Peyer's patch (tissue), 4 donors: ENCODE measurements around the gene JAK1. TPM values are rescaled to one million over a fixed set of nuclear protein-coding genes. Genes with fewer than 3 reads are reported as not detected.

Source experiments
- DNase-seq, 3 donors: peaks; one replicate each; pipeline ENCODE4 v3.0.0-alpha.2; 2017 to 2019
- H3K27ac ChIP-seq, 4 donors: fragments of 200-600 bp; sonication (generic); one replicate each; pipeline ENCODE4 v1.5.1; 2016 to 2019
- H3K27me3 ChIP-seq, 2 donors: fragments of 200-600 bp; sonication (generic); one replicate each; pipeline ENCODE4 v1.5.1; 2019
- H3K36me3 ChIP-seq, 3 donors: fragments of 200-600 bp; sonication (generic); one replicate each; pipeline ENCODE4 v1.5.1; 2016 to 2019
- H3K4me1 ChIP-seq, 4 donors: fragments of 200-600 bp; sonication (generic); one replicate each; pipeline ENCODE4 v1.5.1; 2016 to 2019
- H3K4me3 ChIP-seq, 4 donors: fragments of 200-600 bp; sonication (generic); 1 replicate in 3 of 4; 2 replicates in 1 of 4; pipeline ENCODE4 v1.5.1; 2016 to 2019; ENCODE audit warnings: mild to moderate bottlenecking in 1 of 4
- H3K9me3 ChIP-seq, 4 donors: fragments of 200-600 bp; sonication (generic); one replicate each; pipeline ENCODE4 v1.5.1; 2016 to 2019; ENCODE audit warnings: mild to moderate bottlenecking in 1 of 4
- CTCF ChIP-seq, 6 experiments: fragments of 450-650 bp in 4 of 6; fragments of 200-600 bp in 2 of 6; sonication (generic) in 1 of 6; IDR thresholded peaks; one replicate each; pipeline ENCODE4 v1.5.1; 2017 to 2019; ENCODE audit warnings: antibody characterized with exemption in 6 of 6, mild to moderate bottlenecking in 3 of 6, moderate library complexity in 1 of 6
- POLR2A ChIP-seq, 2 donors: fragments of 450-650 bp; IDR thresholded peaks; one replicate each; pipeline ENCODE4 v1.5.1; 2017; ENCODE audit warnings: antibody characterized with exemption in 2 of 2, mild to moderate bottlenecking in 2 of 2, moderate library complexity in 2 of 2
- total RNA-seq, 4 donors: library from RNA; depleted of rRNA; stranded (reverse); fragments of >200 nt; gene quantifications; one replicate each; pipeline ENCODE4 v1.1.0, GENCODE V29; 2016

The JAK1 gene
- total RNA-seq, 4 donors from 2014 or later: 116 to 251 (median 126) TPM

- Histone ChIP-seq H3K27ac (no peak overlapping the region), H3K9me3 (no peaks in the 10 kb centered on the region), H3K4me1 (no peaks in the 10 kb centered on the region), H3K27me3 (no peaks in the 10 kb centered on the region), H3K36me3 (peaks cover 0 to 14% (median 0%) of the 10 kb centered on the region in 3 donors), H3K4me3 (no peak overlapping the region)
- TF ChIP-seq POLR2A (IDR thresholded peaks at IDR 0.05) (no peak), CTCF (IDR thresholded peaks at IDR 0.05) (no peak)
- DNase-seq: no peak
These were observed 151.9 kb downstream of the JAK1 start for GRCh38 chr1:64814427-64814826.

- Histone ChIP-seq H3K36me3 (peaks cover 0 to 6% (median 0%) of the 10 kb centered on the region in 3 donors), H3K4me3 (no peak overlapping the region), H3K4me1 (no peaks in the 10 kb centered on the region), H3K27ac (no peak overlapping the region), H3K9me3 (no peaks in the 10 kb centered on the region), H3K27me3 (no peaks in the 10 kb centered on the region)
- TF ChIP-seq POLR2A (IDR thresholded peaks at IDR 0.05): no peak
- no peak for TF ChIP-seq CTCF (IDR thresholded peaks at IDR 0.05)
- no peak for DNase-seq
These were observed 155.2 kb downstream of the JAK1 start for GRCh38 chr1:64811131-64811530.

- Histone ChIP-seq H3K9me3 (no peaks in the 10 kb centered on the region), H3K4me1 (no peaks in the 10 kb centered on the region), H3K4me3 (no peak overlapping the region), H3K27me3 (no peaks in the 10 kb centered on the region), H3K27ac (no peak overlapping the region), H3K36me3 (peaks cover 0 to 3% (median 0%) of the 10 kb centered on the region in 3 donors)
- DNase-seq: no peak
- TF ChIP-seq CTCF (IDR thresholded peaks at IDR 0.05): no peak
- no peak for TF ChIP-seq POLR2A (IDR thresholded peaks at IDR 0.05)
These were observed 156.3 kb downstream of the JAK1 start for GRCh38 chr1:64810001-64810400.

- DNase-seq: no peak
- peaks cover 0 to 3% (median 0%) of the 10 kb centered on the region in 3 donors for H3K36me3 ChIP-seq
- H3K27me3 ChIP-seq: no peaks in the 10 kb centered on the region
- H3K4me1 ChIP-seq: no peaks in the 10 kb centered on the region
- no peaks in the 10 kb centered on the region for H3K9me3 ChIP-seq
- no peak overlapping the region for H3K4me3 ChIP-seq
- no peak for TF ChIP-seq CTCF (IDR thresholded peaks at IDR 0.05)
- H3K27ac ChIP-seq: no peak overlapping the region
These were observed 157.0 kb downstream of the JAK1 start for GRCh38 chr1:64809309-64809708.

GRCh38 chr1:64801851-64802523 is 164.4 kb downstream of the JAK1 start:
- TF ChIP-seq CTCF (IDR thresholded peaks at IDR 0.05): no peak
- no peak for TF ChIP-seq POLR2A (IDR thresholded peaks at IDR 0.05)
- Histone ChIP-seq H3K27ac (no peak overlapping the region), H3K9me3 (no peaks in the 10 kb centered on the region), H3K4me1 (peaks cover 0 to 5% (median 0%) of the 10 kb centered on the region in 4 donors), H3K27me3 (no peaks in the 10 kb centered on the region), H3K4me3 (no peak overlapping the region), H3K36me3 (no peaks in the 10 kb centered on the region)
- DNase-seq: no peak
